ENCODE data around the gene EPHB1.

EPHB1 gene

GRCh38 chr3:135142530-135142929 is 347.5 kb downstream of the EPHB1 start:
- no peaks in the 10 kb centered on the region for H3K36me3 ChIP-seq (ENCODE audit: insufficient read depth, insufficient read length, low read length)
- H3K27me3 ChIP-seq (ENCODE audit: insufficient read depth, insufficient read length) = no peaks in the 10 kb centered on the region
- no peak for DNase-seq (ENCODE audit: low read depth, low spot score)
- no peak for TF ChIP-seq YY1 (IDR thresholded peaks at IDR 0.05; ENCODE audit: insufficient read depth, insufficient read length)
- TF ChIP-seq ZNF274 (IDR thresholded peaks at IDR 0.05; ENCODE audit: low read depth, low read length) = no peak
- no peak for TF ChIP-seq SUZ12 (IDR thresholded peaks at IDR 0.05; ENCODE audit: extremely low read depth, insufficient read depth, insufficient read length)
- H3K4me1 ChIP-seq (ENCODE audit: insufficient read depth, insufficient read length) = no peaks in the 10 kb centered on the region
- H3K9ac ChIP-seq (ENCODE audit: insufficient read length, low read depth) = no peak overlapping the region
- H3K9me3 ChIP-seq (ENCODE audit: insufficient read depth, low read length) = no peaks in the 10 kb centered on the region
- H3K4me3 ChIP-seq (ENCODE audit: insufficient read length, low read depth) = no peak overlapping the region

GRCh38 chr3:135143474-135143873 is 348.4 kb downstream of the EPHB1 start:
- H3K4me1 ChIP-seq (ENCODE audit: insufficient read depth, insufficient read length) = no peaks in the 10 kb centered on the region
- no peaks in the 10 kb centered on the region for H3K9me3 ChIP-seq (ENCODE audit: insufficient read depth, low read length)
- H3K27me3 ChIP-seq (ENCODE audit: insufficient read depth, insufficient read length) = no peaks in the 10 kb centered on the region
- no peak for DNase-seq (ENCODE audit: low read depth, low spot score)
- no peak overlapping the region for H3K4me3 ChIP-seq (ENCODE audit: insufficient read length, low read depth)
- H3K9ac ChIP-seq (ENCODE audit: insufficient read length, low read depth) = no peak overlapping the region
- no peak for TF ChIP-seq YY1 (IDR thresholded peaks at IDR 0.05; ENCODE audit: insufficient read depth, insufficient read length)
- TF ChIP-seq ZNF274 (IDR thresholded peaks at IDR 0.05; ENCODE audit: low read depth, low read length) = no peak
- no peak for TF ChIP-seq SUZ12 (IDR thresholded peaks at IDR 0.05; ENCODE audit: extremely low read depth, insufficient read depth, insufficient read length)
- no peaks in the 10 kb centered on the region for H3K36me3 ChIP-seq (ENCODE audit: insufficient read depth, insufficient read length, low read length)

- Histone ChIP-seq H3K9me3 (ENCODE audit: insufficient read depth, low read length) (no peaks in the 10 kb centered on the region), H3K9ac (ENCODE audit: insufficient read length, low read depth) (no peak overlapping the region), H3K4me1 (ENCODE audit: insufficient read depth, insufficient read length) (no peaks in the 10 kb centered on the region), H3K4me3 (ENCODE audit: insufficient read length, low read depth) (no peak overlapping the region), H3K27me3 (ENCODE audit: insufficient read depth, insufficient read length) (no peaks in the 10 kb centered on the region), H3K36me3 (ENCODE audit: insufficient read depth, insufficient read length, low read length) (no peaks in the 10 kb centered on the region)
- TF ChIP-seq ZNF274 (IDR thresholded peaks at IDR 0.05; ENCODE audit: low read depth, low read length) (no peak), SUZ12 (IDR thresholded peaks at IDR 0.05; ENCODE audit: extremely low read depth, insufficient read depth, insufficient read length) (no peak), YY1 (IDR thresholded peaks at IDR 0.05; ENCODE audit: insufficient read depth, insufficient read length) (no peak)
- DNase-seq (ENCODE audit: low read depth, low spot score) = no peak
Observed at GRCh38 chr3:135145581-135145980, 350.5 kb downstream of the EPHB1 start.

GRCh38 chr3:135147657-135148056 is 352.6 kb downstream of the EPHB1 start:
- Histone ChIP-seq H3K27me3 (ENCODE audit: insufficient read depth, insufficient read length) (no peaks in the 10 kb centered on the region), H3K36me3 (ENCODE audit: insufficient read depth, insufficient read length, low read length) (no peaks in the 10 kb centered on the region), H3K9me3 (ENCODE audit: insufficient read depth, low read length) (no peaks in the 10 kb centered on the region), H3K9ac (ENCODE audit: insufficient read length, low read depth) (no peak overlapping the region), H3K4me3 (ENCODE audit: insufficient read length, low read depth) (no peak overlapping the region), H3K4me1 (ENCODE audit: insufficient read depth, insufficient read length) (no peaks in the 10 kb centered on the region)
- TF ChIP-seq SUZ12 (IDR thresholded peaks at IDR 0.05; ENCODE audit: extremely low read depth, insufficient read depth, insufficient read length) (no peak), YY1 (IDR thresholded peaks at IDR 0.05; ENCODE audit: insufficient read depth, insufficient read length) (no peak), ZNF274 (IDR thresholded peaks at IDR 0.05; ENCODE audit: low read depth, low read length) (no peak)
- no peak for DNase-seq (ENCODE audit: low read depth, low spot score)

DNA sequence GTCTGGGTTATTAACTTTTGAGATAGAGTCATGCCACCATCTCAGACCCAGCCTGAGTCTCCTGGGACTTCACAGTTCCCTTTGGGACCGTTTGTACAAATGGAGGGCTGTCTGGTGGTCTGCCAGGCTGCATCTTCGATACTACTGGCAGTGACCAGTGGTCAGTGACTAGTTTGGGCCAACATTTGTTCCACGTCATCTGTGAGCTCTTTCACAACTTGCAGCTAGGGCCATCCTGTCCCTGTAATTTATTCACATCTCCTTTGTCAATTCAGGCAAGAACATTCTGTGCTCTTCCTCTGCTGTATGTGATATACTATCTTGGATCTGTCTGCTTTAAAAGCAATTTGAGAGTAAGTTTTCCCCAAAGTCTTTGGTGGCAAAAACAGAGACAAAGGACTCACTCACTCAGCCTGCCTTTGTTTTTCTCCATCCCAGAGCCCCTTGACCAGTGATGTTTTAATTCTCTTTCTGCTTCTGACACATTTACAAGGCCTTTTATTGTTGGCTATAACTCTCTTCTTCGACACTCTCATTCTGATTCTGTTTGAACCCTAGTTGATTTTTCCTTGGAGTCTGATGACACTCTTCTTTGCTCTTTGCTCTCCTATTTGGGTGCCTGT is 353.4 kb downstream of the EPHB1 start:
- DNase-seq (ENCODE audit: low read depth, low spot score) = no peak
- no peaks in the 10 kb centered on the region for H3K36me3 ChIP-seq (ENCODE audit: insufficient read depth, insufficient read length, low read length)
- TF ChIP-seq ZNF274 (IDR thresholded peaks at IDR 0.05; ENCODE audit: low read depth, low read length) (no peak), YY1 (IDR thresholded peaks at IDR 0.05; ENCODE audit: insufficient read depth, insufficient read length) (no peak), SUZ12 (IDR thresholded peaks at IDR 0.05; ENCODE audit: extremely low read depth, insufficient read depth, insufficient read length) (no peak)
- no peaks in the 10 kb centered on the region for H3K9me3 ChIP-seq (ENCODE audit: insufficient read depth, low read length)
- H3K4me1 ChIP-seq (ENCODE audit: insufficient read depth, insufficient read length) = no peaks in the 10 kb centered on the region
- no peak overlapping the region for H3K4me3 ChIP-seq (ENCODE audit: insufficient read length, low read depth)
- no peaks in the 10 kb centered on the region for H3K27me3 ChIP-seq (ENCODE audit: insufficient read depth, insufficient read length)
- no peak overlapping the region for H3K9ac ChIP-seq (ENCODE audit: insufficient read length, low read depth)

DNA sequence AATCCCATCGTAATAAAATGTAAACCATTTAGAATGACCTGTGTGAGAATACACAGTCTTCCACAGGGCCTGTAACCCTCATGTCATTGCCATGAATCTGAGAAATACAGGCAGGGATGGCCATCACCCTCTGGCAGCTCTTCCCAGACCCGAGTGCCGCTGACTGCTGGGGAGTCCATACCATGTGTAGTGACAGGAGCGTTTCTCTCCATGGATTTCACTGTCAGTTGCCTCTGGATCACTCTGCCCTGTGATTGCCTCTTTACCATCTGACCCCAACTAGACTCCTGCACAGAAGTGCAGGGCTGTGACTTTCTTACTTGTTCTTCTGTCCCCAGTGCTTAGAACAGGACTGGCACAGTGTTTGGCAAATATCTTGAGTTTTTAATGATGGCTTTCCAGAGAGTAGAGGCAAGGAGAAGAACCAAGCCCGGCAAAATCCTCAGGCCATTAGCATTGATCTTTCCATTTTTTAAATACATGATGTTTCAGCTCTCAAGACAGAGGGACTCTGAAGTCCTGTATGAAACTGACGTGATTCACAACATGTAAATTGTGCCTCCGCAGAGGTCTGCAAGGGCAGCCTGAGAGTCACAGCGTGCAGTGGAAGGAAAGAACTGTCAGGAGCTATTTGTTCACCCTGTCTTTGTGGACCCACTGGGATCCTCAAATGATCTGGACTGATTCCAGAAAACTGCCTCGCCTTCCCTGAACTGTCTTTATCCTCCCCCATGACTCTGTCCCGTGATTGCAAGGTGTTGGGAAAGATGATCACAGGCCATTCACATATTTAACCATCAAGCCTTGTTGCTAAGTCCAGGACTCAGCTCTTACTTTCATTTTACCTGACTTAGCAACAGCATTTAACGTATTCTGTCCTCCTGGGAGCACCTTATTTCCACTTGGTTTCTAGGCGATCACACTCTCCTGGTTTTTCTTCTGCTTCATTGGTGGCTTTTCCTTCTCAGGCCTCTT is 354.9 kb downstream of the EPHB1 start:
- TF ChIP-seq SUZ12 (IDR thresholded peaks at IDR 0.05; ENCODE audit: extremely low read depth, insufficient read depth, insufficient read length) (no peak), YY1 (IDR thresholded peaks at IDR 0.05; ENCODE audit: insufficient read depth, insufficient read length) (no peak)
- H3K4me3 ChIP-seq (ENCODE audit: insufficient read length, low read depth) = no peak overlapping the region
- DNase-seq (ENCODE audit: low read depth, low spot score) = no peak
- H3K4me1 ChIP-seq (ENCODE audit: insufficient read depth, insufficient read length) = no peaks in the 10 kb centered on the region
- H3K9ac ChIP-seq (ENCODE audit: insufficient read length, low read depth) = no peak overlapping the region
- no peaks in the 10 kb centered on the region for H3K9me3 ChIP-seq (ENCODE audit: insufficient read depth, low read length)
- no peaks in the 10 kb centered on the region for H3K36me3 ChIP-seq (ENCODE audit: insufficient read depth, insufficient read length, low read length)
- H3K27me3 ChIP-seq (ENCODE audit: insufficient read depth, insufficient read length) = no peaks in the 10 kb centered on the region

DNA sequence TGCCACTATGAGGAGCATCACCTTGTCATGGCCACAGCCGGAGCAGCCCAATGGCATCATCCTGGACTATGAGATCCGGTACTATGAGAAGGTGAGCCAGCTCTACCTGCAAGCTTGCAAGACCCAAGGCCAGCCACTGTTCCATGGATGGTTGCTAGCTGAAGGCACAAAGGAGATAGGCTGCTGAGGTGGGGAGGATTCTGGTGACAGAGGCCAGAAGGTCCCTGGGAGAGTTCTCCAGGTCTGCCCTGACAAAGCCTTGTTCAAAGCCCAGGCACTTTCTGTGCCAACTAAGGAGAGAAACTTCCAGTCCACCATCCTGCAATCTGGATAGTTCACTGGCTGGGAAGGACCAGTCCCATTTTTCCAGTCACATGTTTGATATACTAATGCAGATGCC is 359.1 kb downstream of the EPHB1 start:
- no peak overlapping the region for H3K9ac ChIP-seq (ENCODE audit: insufficient read length, low read depth)
- no peaks in the 10 kb centered on the region for H3K27me3 ChIP-seq (ENCODE audit: insufficient read depth, insufficient read length)
- H3K4me1 ChIP-seq (ENCODE audit: insufficient read depth, insufficient read length) = no peaks in the 10 kb centered on the region
- no peak for DNase-seq (ENCODE audit: low read depth, low spot score)
- no peak for TF ChIP-seq YY1 (IDR thresholded peaks at IDR 0.05; ENCODE audit: insufficient read depth, insufficient read length)
- no peak for TF ChIP-seq SUZ12 (IDR thresholded peaks at IDR 0.05; ENCODE audit: extremely low read depth, insufficient read depth, insufficient read length)
- TF ChIP-seq ZNF274 (IDR thresholded peaks at IDR 0.05; ENCODE audit: low read depth, low read length) = no peak
- no peak overlapping the region for H3K4me3 ChIP-seq (ENCODE audit: insufficient read length, low read depth)
- H3K9me3 ChIP-seq (ENCODE audit: insufficient read depth, low read length) = no peaks in the 10 kb centered on the region
- H3K36me3 ChIP-seq (ENCODE audit: insufficient read depth, insufficient read length, low read length) = no peaks in the 10 kb centered on the region

Measured in NT2/D1 (cell line).